SW 1271 (cell line): ENCODE data around the gene FOXN3.

Experiments
- DNase-seq, 2 experiments: peaks; one replicate each; lab custom pipeline; 2025; lab: John Stamatoyannopoulos, UW

FOXN3 gene

DNA sequence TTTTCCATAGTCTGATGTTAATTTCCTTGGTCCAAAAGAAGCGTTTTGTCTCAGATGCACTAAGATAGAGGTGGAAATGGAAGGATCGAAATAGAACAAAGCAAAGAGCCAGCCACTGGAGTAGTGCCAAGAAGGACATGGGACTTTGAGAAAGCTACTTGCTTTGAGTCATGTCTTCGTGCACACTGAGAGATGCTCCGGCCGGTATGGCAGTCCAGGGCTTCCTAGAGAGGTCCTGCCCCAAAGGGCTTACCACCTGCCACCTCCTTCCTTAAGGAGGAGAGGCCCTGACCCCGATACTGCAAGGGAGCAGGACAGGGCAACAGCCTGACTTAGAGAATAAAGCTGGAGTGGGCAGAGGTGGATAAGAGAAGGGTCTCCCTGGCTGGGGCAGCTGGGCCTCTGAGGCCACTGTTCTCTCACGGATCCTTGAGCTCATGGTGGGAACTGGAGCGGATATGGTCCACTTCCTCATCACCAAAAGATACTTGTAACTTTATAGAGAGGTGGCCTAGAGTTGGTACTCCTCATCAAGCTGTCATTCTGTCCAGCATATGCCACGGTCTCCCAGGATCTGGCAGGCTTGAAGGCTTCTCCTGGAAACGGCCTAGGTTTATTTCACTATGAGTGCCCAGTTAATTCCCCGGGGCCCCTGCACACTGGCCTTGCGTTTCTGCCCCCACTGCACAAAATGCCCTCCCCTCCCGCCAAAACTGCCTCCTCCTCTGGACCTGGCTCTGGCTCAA is 57.4 kb downstream of the FOXN3 start:
- no peak for DNase-seq

DNA sequence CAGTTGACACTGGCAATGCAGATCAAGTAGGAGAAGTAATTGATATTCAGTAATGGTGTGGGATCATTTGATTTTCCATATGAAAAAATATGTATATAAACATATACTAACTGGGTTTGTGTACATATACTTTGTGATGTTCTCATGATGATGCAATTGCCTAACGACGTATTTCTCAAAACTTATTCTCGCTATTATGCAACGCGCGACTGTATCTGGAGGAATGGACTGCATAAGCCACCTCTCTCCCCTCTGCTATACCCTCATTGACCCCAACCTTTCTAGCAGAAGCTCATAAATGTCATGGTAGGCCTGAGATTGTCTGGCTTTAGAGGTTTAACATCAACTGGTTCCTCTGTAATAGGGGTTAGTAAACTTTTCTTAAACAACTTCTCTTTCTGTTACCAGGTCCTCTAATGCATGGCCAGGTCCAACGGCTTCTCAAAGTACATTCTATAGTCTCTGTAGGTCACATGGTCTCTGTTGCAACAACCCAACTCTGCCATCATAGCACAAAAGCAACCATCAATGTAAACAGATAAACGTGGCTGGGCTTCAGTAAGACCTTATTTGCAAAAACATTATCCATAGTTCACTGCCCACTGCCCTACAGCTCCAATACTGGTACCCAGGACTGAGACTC is 59.3 kb downstream of the FOXN3 start:
- no peak for DNase-seq

DNA sequence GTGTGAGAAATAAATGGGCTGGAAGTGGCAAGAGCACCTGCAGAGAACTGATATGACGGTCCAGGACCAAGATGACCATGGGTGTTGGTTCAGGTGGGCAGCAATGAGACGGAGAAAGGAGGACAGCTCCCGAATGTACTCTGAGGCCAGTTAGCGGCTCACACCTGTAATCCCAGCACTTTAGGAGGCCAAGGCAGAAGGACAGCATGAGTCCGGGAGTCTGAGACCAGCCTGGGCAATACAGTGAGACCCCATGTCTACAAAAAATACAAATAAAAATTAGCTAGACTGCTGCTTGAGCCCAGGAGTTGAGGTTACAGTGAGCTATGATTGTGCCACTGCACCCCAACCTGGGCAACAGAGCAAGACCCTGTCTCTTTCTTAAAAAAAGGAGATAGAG is 60.1 kb downstream of the FOXN3 start:
- DNase-seq = no peak

DNA sequence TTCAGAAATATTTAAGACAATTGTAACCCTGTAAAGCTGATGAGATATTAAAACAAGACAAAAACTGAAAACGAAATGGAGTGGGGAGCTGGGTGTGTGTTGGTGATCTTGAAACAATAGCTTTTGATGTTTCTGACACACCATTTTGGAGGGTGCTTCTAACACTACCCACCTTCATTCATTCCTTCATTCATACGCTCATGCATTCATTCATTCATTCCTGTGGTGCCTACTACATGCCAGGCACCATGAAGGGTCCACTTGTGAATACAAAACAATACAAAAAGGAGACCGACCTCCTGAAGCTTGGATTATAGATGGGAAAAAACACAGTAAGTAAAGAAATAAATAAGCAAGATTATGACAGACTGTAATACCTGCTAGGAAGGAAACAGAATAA is 60.5 kb downstream of the FOXN3 start:
- DNase-seq = no peak

DNA sequence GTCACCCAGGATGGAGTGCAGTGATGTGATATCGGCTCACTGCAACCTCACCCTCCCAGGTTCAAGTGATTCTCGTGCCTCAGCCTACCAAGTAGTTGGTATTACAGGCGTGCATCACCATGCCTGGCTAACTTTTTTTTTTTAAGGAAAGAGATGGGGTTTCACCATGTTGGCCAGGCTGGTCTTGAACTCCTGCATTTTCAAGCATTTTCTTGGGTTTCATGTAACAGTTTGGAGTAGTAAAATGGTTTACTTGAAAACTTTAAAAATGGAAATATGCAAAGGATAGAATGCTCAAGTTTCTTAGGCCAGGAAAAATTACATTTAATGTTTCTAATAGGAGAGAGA is 63.3 kb downstream of the FOXN3 start:
- no peak for DNase-seq

DNA sequence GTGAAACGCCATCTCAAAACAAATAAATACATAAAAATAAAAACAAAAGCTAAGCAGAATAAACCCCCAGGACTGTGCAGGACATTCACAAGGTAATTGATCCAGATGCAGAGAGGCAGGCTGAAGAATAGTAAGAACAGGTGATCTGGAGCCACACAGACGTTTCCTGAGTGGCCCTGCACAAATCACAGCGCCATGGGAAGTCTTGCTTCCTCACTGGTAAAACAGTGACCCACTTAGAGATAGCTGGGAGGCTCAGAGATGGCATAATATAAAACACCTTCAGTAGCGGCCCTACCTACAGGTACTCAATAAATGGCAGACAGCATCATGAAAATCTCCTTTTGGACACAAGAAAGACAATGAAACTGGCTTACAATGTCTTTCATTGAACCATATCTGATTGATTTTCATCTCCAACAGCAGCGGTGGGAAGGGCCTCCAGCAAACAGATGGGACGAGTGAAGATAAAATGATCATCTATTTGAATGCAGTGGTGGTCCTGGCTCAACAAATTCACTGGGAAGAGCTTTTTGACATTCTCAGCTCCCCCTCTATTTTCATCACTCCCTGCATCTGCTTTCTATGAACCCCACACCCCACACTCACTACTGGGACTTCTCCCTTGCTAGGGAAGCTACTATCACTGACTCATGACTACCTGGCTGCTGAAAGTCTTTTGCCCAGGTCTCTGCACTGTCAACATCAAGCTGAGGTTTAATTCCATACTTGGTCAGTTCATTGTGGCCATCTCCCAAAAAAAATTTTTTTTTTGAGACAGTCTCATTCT is 63.9 kb downstream of the FOXN3 start:
- no peak for DNase-seq

DNA sequence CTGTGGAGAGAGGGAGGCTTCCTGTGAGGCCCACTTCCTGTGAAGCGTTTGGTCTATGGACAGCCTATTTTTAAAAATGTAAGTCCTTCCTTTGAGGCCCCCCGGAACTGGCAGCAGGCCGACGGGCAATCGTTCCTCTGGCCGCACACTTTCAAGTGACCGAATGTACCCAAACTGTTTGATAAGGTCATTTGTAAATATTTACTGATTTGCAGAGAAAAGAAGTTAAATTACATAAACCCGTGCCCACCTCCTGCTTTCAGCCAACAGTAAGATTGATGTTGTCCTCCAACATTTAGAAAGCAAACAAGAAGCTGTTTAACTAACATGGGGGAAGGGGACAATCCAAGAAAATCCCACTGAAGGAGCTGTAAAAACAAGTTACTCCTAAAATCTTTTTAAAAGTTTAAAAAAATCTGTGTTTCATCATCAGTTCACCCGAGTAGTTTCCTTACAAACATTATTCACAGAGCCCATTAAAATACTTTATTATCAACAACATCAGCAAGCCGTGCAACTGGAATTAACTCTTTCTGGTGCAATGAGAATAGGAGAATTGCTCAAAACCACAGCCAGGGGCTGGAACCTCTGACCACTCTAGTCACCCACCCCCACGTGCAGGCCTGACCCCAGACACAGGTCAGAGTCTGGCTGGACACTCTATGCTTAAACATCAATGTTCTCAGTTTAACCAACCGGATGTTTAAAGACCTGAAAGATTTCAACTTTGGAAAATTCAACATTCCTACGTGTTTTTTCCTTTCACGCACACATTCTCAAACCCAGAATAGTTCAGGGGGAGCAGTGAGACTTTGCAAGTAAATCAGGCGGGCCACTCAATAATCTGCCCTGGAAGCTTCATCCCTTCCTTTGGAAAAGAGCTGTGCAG is 65.3 kb downstream of the FOXN3 start:
- no peak for DNase-seq

DNA sequence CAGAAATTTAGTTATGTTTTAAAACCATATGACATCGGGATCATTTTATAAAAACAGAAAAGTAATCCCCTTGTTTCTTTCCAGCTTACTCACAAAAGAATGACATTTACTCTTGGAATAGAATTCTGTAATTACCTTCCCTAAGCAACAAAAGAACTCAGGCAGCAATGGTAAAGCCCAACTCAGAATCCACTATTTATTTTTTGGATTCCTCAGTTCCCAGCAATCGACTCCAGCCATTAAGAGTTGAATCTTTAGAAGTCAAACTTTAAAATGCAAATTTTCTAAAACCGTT is 65.9 kb downstream of the FOXN3 start:
- no peak for DNase-seq

DNA sequence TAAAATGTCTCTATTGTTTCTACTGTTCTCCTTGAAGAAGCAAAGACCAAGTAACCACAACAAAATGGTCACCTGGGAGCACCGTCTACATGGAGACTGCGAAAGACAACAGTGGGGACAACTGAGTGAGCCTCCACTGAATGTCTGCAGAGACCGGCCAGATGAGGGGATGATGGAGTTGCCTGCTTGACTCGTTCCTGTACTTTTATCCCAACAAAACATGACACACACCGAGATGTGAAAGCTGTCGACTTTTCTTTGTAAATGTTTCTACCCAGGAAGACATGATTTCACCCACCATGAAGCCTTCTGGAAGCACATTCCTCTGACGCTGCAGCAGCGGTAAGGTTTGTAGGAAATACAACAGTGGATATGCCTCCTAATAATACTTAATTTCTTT is 66.9 kb downstream of the FOXN3 start:
- DNase-seq = no peak

DNA sequence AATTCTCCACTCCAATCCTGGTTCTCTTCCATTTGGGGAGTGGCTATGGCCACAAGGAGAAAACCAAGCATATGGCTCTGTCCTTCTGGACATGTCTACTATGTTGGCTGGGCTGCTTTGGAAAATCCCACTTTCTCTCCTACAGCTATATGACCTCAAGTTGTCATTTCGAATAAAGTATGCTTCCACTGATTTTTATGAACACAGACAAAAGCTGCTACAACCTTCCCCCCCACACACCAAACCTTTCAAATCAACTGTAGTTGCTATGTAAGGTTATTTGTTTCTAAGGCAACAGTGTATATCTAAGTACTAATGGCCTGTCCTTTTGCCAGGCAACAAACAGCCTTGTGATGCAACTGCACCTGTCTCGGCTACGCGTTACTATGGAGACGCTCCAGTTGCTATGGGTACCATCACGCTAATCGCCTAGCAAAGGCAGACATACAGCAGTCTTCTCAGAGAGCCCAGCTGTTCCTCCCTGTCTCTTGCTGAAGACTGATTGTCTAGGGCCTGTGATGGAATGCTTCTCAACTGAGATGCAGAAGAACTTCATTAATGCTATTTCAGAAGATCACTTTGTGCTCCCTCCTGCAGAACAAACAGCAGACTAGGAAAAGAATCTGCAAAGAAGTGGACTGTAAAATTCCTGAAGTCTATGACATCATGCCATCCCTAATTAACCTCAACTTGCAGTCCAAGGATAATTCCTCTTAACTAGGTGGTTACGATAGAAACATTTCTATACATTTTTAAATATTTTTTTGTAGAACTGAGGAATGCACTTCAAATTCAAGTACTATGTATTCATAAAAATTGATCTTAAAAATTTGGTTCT is 67.6 kb downstream of the FOXN3 start:
- no peak for DNase-seq

DNA sequence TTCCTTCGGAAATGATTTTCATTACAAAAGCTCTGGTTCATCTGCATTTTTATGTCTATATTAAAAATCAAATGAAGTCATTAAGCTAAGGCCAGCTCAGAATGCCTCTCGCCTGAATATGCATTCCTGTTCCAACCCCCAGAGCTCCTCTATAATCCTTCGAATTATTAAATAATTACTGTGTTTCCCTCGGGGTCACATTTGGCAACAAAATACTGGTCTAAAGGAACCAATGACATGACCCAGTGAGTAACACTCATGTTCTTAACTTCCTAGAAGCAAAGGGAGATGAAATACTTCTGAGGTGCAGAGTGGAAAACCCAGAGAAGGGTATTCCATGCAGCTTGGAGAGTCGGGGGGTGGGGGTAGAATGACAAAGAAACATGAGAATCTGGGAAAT is 68.3 kb downstream of the FOXN3 start:
- no peak for DNase-seq

DNA sequence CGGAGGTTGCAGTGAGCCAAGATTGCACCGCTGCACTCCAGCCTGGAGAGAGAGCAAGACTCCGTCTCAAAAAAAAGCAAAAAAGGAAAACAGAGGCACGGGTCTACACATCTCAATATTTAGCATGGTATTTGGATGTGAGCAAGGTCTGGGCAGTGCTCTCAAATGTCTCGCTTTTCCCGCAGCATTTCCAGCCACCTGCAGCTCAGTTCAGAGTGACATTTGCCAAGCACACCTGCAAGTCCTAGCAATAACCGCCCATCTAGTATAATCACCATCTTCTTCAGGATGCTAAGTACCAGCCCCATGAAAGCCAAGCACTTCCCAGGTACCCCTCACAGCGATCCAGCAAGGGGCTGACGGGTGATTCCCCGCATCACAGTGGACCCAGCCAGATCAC is 69.1 kb downstream of the FOXN3 start:
- DNase-seq = no peak

DNA sequence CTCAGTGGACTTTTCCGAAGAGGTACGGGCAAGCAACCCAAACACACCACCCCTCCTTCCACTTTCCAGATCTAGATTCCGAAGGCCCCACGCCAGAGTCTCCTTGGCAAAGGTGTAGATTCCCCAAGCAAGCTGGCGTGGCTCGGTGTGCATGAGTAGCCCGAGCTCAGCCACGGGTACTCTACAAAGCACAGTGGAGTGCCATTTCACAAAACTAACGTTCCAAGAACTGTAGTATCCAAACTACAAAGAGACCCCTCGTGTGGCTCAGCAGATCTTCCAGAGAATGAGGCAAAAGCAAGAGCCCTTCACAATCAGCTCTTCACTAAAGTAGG is 72.1 kb downstream of the FOXN3 start:
- DNase-seq = no peak

DNA sequence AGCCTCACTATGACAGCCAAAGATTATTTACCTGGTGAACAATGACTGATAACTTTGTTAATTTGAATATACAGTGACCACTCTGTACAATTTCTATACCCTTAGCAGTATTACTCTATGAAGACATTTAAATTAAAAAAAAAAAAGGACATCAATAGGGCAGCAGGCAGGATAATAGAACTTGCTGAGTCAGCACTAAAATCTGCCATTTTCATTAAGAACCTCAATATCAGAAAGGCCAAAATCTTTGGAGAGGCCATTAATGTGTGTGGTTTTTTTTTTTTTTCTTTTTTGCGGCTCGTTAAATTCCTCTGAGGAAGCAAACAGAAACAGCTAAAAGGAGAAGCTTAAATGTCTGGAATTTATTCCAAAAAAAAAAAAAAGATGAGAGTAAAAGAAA is 73.7 kb downstream of the FOXN3 start:
- DNase-seq = no peak

DNA sequence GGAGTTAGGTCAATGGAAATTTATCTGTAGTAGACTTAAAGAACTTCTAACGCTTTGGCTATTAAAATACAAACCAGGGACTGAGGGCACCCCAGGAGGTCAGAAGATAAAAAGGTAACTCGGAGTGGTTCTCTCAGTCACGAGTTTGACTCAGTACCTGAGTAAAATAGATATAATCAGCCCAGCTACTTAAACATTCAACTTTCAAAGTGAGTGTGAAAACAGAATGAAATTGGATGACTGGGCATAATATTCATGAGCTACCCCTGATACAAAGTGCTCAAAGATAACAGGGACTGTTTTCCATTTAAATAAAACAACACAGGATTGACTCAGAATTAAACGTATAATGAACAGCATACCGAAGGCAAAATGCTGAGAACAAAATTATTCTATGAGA is 75.0 kb downstream of the FOXN3 start:
- no peak for DNase-seq

DNA sequence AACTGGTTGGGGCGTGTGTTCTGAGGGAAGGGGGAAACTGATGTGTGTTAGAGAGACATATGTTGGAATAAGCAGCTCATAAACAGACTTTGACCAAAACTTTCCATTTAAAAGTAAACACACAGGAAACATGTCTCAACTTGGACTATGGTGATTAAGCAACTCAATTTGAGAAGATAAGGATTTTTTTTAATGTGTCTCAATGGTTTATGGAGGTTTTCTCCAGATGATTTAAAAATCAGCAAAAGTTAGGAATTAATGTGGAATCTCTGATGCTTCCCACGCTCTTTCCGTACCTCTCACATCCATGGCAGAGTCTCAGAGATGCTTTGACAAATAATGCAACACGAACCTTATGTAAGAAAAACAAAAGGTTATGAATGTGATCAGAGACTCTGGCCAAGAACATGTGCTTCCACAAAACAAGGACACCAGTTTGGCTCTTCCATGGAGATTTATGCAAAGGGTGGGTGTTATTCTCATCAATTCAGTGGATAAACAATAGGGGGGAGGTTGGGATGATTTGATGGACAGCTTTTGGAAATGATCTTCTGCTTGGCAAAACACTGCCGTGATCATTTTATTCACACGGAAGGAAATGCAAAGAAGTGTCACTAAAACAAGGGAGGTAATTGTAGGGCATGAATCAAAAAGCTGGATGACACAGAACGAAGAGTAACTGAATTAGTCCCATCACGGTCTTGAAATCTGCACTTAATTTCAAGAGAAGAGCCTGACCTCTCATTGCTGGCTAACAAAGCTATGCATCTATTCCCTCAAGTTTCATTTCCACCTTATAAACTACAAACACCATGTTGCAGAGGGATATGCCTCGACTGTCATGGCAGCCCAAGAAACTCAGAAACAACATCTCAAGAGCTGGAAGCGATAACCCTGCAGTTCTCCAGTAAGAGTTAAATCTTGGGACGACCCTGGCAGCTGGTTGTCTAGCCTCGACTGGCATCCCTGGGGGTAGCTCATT is 76.5 kb downstream of the FOXN3 start:
- DNase-seq = no peak

DNA sequence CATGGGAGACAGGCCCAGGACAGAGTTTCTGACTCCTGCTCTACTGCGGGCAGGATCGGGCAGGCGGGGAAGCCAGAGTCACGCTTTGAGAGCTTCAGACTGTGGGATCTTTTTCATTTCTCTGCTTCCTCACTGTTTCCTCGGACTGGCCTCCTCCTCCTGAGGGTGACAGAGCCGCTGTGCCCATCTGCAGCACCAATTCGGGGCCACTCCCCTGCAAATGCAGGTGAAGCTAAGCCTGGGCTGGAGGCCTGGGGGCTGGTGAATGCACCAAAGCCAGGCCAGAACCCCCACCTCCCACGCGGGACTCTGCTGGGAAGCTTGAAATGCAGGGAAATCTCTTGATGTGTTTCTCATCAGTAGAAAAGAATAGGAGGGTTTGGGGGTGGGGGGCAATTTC is 77.5 kb downstream of the FOXN3 start:
- no peak for DNase-seq

DNA sequence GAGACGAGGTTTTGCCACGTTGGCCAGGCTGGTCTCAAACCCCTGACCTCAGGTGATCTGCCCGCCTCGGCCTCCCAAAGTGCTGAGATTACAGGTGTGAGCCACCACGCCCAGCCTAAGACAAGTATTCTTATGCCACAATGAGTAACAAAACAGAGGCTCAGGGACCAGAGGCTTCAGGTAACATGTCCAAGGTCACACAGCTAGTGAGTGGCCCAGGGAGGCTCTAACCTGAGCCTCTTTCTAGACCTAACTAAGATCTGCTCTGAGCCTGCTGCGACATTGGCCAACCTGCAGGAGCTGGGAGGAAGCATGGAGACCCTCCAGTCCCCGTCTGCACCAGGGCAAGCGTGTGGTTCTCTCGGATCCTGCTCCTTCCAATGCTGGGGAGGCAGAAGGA is 77.9 kb downstream of the FOXN3 start:
- no peak for DNase-seq

DNA sequence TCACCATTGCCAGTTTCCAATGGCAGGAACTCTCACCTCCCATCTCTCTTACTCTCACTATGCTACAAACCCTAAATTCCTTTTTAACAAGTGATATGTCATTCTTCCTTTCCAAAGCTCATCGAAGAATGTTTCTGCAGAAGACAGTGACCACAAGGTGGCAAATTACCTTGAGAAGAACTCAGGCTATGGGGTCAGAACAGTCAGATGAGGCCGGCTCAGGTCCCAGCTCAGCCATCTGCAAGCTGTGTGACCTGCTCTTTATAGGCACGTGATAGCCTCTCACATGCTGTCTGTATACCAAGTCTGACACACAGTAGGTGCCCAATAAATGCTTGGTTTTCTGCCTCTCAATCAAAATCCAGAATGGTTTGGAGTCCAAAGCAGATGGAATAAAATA is 80.7 kb downstream of the FOXN3 start:
- no peak for DNase-seq

DNA sequence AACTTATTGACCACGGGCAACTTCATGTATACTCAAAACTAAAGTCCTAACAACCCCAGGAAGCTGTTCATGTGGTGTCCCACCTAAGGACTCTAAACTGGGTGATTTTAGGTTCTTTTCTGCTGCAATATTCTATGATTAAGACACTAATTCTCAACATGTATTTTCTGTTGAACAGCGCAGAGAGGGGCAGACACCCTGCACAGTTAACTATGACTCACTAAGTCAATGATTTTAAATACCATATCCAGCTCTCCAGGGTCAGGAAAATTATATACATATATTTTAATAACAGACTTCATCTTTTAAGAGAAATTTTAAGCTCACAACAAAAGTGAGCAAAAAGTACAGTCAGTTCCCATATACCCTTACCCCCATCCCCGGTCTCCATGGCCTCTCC is 85.0 kb downstream of the FOXN3 start:
- no peak for DNase-seq

DNA sequence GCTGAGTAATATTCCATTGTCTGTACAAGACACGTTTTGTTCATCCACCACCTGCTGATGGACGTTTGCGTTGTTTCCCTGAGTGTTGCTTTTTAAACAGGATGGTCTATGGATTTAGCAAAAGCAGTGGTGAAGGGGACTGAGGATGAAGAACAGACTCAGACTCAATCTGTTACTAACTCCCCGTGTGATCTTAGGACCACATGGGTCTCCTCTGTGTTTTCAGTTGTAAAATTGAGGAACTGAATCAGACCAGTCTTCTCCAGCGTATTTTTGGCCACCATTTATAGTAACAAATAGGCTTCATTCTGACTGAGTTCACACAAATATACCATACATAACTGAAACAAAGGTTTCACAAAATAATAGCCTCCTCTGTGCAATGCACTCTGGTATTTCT is 85.6 kb downstream of the FOXN3 start:
- no peak for DNase-seq
